ENCODE results near the gene ULK4.

The ULK4 gene

DNA sequence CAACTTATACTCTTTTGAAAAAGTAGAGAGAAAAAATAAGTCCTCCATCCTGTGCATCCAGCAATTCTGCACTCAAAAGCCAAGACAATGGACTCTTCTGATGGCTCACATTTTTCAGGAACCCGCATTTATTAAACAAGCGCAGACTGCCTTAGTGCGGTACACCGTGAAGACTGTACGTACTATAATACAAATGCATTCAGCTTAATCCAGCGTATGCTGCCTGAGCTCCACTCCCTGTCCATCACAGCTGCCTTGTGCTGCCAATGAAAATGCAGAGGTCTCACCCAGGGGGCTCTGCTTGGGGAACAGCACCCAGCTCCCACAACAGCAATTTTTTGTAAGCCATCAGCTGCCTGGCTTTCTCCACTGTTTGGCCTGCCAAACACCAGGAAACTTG lies 350.9 kb downstream of the ULK4 start:
- ChIA-PET CTCF (no interaction called here), POLR2A (no interaction called here)
- TF ChIP-seq FOXK2 (IDR thresholded peaks at IDR 0.05): no peak
- TF ChIP-seq FOXM1 (IDR thresholded peaks at IDR 0.05; ENCODE audit: borderline replicate concordance): no peak
- no peak for TF ChIP-seq L3MBTL2 (conservative IDR thresholded peaks at IDR 0.05)
- no peak for TF ChIP-seq ARNT (IDR thresholded peaks at IDR 0.05)
- no peak for TF ChIP-seq TARDBP (IDR thresholded peaks at IDR 0.05)
- no peak for TF ChIP-seq FOXA1 (IDR thresholded peaks at IDR 0.05)
- no peak for TF ChIP-seq NFRKB (IDR thresholded peaks at IDR 0.05)
- TF ChIP-seq ELF4 (IDR thresholded peaks at IDR 0.05): no peak
- no peak for TF ChIP-seq SP1 (IDR thresholded peaks at IDR 0.05)
- TF ChIP-seq ZNF384 (IDR thresholded peaks at IDR 0.05): no peak
- TF ChIP-seq BHLHE40 (IDR thresholded peaks at IDR 0.05; ENCODE audit: borderline replicate concordance): no peak
- TF ChIP-seq PKNOX1 (IDR thresholded peaks at IDR 0.05): no peak
- DNase-seq (ENCODE audit: extremely low spot score): no peak

GRCh38 chr3:41608347-41608746 lies 353.6 kb downstream of the ULK4 start:
- POLR2A ChIA-PET: no interaction called here
- TF ChIP-seq FOXA1 (IDR thresholded peaks at IDR 0.05): no peak
- TF ChIP-seq BHLHE40 (IDR thresholded peaks at IDR 0.05; ENCODE audit: borderline replicate concordance): no peak
- no peak for TF ChIP-seq SP1 (IDR thresholded peaks at IDR 0.05)
- TF ChIP-seq HDGF (IDR thresholded peaks at IDR 0.05; ENCODE audit: borderline replicate concordance): no peak
- TF ChIP-seq LEF1 (IDR thresholded peaks at IDR 0.05; ENCODE audit: borderline replicate concordance): no peak
- no peak for TF ChIP-seq CTBP1 (IDR thresholded peaks at IDR 0.05; ENCODE audit: borderline replicate concordance)
- TF ChIP-seq ELF4 (IDR thresholded peaks at IDR 0.05): no peak
- no peak for TF ChIP-seq SUZ12 (IDR thresholded peaks at IDR 0.05)
- TF ChIP-seq FOXK2 (IDR thresholded peaks at IDR 0.05): no peak
- TF ChIP-seq NFRKB (IDR thresholded peaks at IDR 0.05): no peak
- no peak for TF ChIP-seq PKNOX1 (IDR thresholded peaks at IDR 0.05)
- no peak for TF ChIP-seq ZNF384 (IDR thresholded peaks at IDR 0.05)
- no peak for TF ChIP-seq TARDBP (IDR thresholded peaks at IDR 0.05)
- TF ChIP-seq L3MBTL2 (conservative IDR thresholded peaks at IDR 0.05): no peak
- no peak for TF ChIP-seq ARNT (IDR thresholded peaks at IDR 0.05)
- no peak for TF ChIP-seq FOXM1 (IDR thresholded peaks at IDR 0.05; ENCODE audit: borderline replicate concordance)
- CTCF ChIA-PET: no interaction called here
- no peak for DNase-seq (ENCODE audit: extremely low spot score)

DNA sequence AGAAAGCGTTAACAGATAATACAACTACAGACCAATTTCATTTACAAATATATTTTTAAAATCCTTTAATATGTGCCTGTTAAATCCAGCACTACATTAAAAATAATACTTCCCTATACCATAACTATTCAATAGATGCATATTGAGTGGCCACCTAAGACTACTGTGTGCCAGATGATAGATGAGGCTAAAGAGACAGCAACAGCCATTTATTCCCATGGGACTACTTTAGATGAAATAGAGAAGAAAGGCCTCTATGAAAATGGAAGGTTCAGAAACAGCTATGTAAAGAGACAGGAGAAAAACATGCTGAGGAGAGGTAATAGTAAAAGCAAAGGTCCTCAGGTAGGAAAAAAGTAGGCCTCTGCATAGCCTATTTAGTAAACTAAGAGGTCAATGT lies 358.1 kb downstream of the ULK4 start:
- ChIA-PET POLR2A (no interaction called here), CTCF (no interaction called here)
- TF ChIP-seq ZNF384 (IDR thresholded peaks at IDR 0.05) (no peak), FOXA1 (IDR thresholded peaks at IDR 0.05) (no peak), SUZ12 (IDR thresholded peaks at IDR 0.05) (no peak), FOXM1 (IDR thresholded peaks at IDR 0.05; ENCODE audit: borderline replicate concordance) (no peak), LEF1 (IDR thresholded peaks at IDR 0.05; ENCODE audit: borderline replicate concordance) (no peak), FOXK2 (IDR thresholded peaks at IDR 0.05) (no peak), L3MBTL2 (conservative IDR thresholded peaks at IDR 0.05) (no peak), BHLHE40 (IDR thresholded peaks at IDR 0.05; ENCODE audit: borderline replicate concordance) (no peak), NFRKB (IDR thresholded peaks at IDR 0.05) (no peak), HDGF (IDR thresholded peaks at IDR 0.05; ENCODE audit: borderline replicate concordance) (no peak), CTBP1 (IDR thresholded peaks at IDR 0.05; ENCODE audit: borderline replicate concordance) (no peak), PKNOX1 (IDR thresholded peaks at IDR 0.05) (no peak), TARDBP (IDR thresholded peaks at IDR 0.05) (no peak), ARNT (IDR thresholded peaks at IDR 0.05) (no peak)
- no peak for DNase-seq (ENCODE audit: extremely low spot score)

GRCh38 chr3:41602121-41602520 lies 359.8 kb downstream of the ULK4 start:
- ChIA-PET CTCF (no interaction called here), POLR2A (no interaction called here)
- TF ChIP-seq BHLHE40 (IDR thresholded peaks at IDR 0.05; ENCODE audit: borderline replicate concordance) (no peak), TARDBP (IDR thresholded peaks at IDR 0.05) (no peak), CTBP1 (IDR thresholded peaks at IDR 0.05; ENCODE audit: borderline replicate concordance) (no peak), ELF4 (IDR thresholded peaks at IDR 0.05) (no peak), LEF1 (IDR thresholded peaks at IDR 0.05; ENCODE audit: borderline replicate concordance) (no peak), ARNT (IDR thresholded peaks at IDR 0.05) (no peak), FOXK2 (IDR thresholded peaks at IDR 0.05) (no peak), HDGF (IDR thresholded peaks at IDR 0.05; ENCODE audit: borderline replicate concordance) (no peak), NFRKB (IDR thresholded peaks at IDR 0.05) (no peak), ZNF384 (IDR thresholded peaks at IDR 0.05) (no peak), FOXM1 (IDR thresholded peaks at IDR 0.05; ENCODE audit: borderline replicate concordance) (no peak)
- no peak for DNase-seq (ENCODE audit: extremely low spot score)

GRCh38 chr3:41601404-41601987 lies 360.4 kb downstream of the ULK4 start:
- no peak for DNase-seq (ENCODE audit: extremely low spot score)
- TF ChIP-seq LEF1 (IDR thresholded peaks at IDR 0.05; ENCODE audit: borderline replicate concordance) (no peak), L3MBTL2 (conservative IDR thresholded peaks at IDR 0.05) (no peak), SUZ12 (IDR thresholded peaks at IDR 0.05) (no peak), BHLHE40 (IDR thresholded peaks at IDR 0.05; ENCODE audit: borderline replicate concordance) (no peak), NFRKB (IDR thresholded peaks at IDR 0.05) (no peak), SP1 (IDR thresholded peaks at IDR 0.05) (no peak), PKNOX1 (IDR thresholded peaks at IDR 0.05) (no peak), ZNF384 (IDR thresholded peaks at IDR 0.05) (no peak), FOXK2 (IDR thresholded peaks at IDR 0.05) (no peak), FOXM1 (IDR thresholded peaks at IDR 0.05; ENCODE audit: borderline replicate concordance) (no peak), CTBP1 (IDR thresholded peaks at IDR 0.05; ENCODE audit: borderline replicate concordance) (no peak), ARNT (IDR thresholded peaks at IDR 0.05) (no peak), ELF4 (IDR thresholded peaks at IDR 0.05) (no peak), HDGF (IDR thresholded peaks at IDR 0.05; ENCODE audit: borderline replicate concordance) (no peak), TARDBP (IDR thresholded peaks at IDR 0.05) (no peak), FOXA1 (IDR thresholded peaks at IDR 0.05) (no peak)
- ChIA-PET CTCF (no interaction called here), POLR2A (no interaction called here)
